Panc1 (cell line): ENCODE results near the gene VASN. TPM values are rescaled to one million over a fixed set of nuclear protein-coding genes. Genes with fewer than 3 reads are reported as not detected.

Experiments used
- ATAC-seq: fragments of 200-7000 bp; cut with Tn5 transposase; 2 replicates; pipeline ENCODE4 v1.9.1; 2020; ENCODE audit warnings: mild to moderate bottlenecking, moderate library complexity
- BruUV-seq: library from RNA; stranded (reverse); fragments of 400-500 nt; replicated peaks from 2 replicates; lab custom pipeline; 2021; lab: Mats Ljungman, UMichigan
- CTCF ChIA-PET: fragments of 300-600 bp; sonication (Branson Sonifier 250); formaldehyde crosslinking; loops from one replicate; lab custom pipeline; 2022; ENCODE audit warnings: antibody characterized with exemption; lab: Charles Lee
- POLR2A ChIA-PET: fragments of 300-600 bp; sonication (Branson Sonifier 250); formaldehyde crosslinking; loops from one replicate; lab custom pipeline; 2022; ENCODE audit warnings: antibody characterized with exemption; lab: Charles Lee
- DNase-seq: peaks from one replicate; pipeline ENCODE4 v3.0.0-alpha.2; 2010; ENCODE audit warnings: low read depth, low spot score
- H3K27ac ChIP-seq: 2 replicates; pipeline ENCODE4 v1.5.1; 2011; ENCODE audit warnings: mild to moderate bottlenecking, low read length, inconsistent platforms
- H3K27me3 ChIP-seq: fragments of 200-500 bp; sonication (Bioruptor generic); 2 replicates; pipeline ENCODE4 v1.6.0; 2014; ENCODE audit warnings: low read length, inconsistent platforms; ENCODE audit not compliant: control insufficient read depth, insufficient read depth
- H3K36me3 ChIP-seq: fragments of 200-500 bp; sonication (Bioruptor generic); 2 replicates; pipeline ENCODE4 v1.5.1; 2014; ENCODE audit warnings: inconsistent platforms, mild to moderate bottlenecking, low read length, moderate library complexity; ENCODE audit not compliant: control insufficient read depth, insufficient read depth
- H3K4me1 ChIP-seq: 2 replicates; pipeline ENCODE4 v1.5.1; 2011; ENCODE audit warnings: inconsistent platforms, mild to moderate bottlenecking, low read length, moderate library complexity; ENCODE audit not compliant: control insufficient read depth, insufficient read depth
- H3K4me3 ChIP-seq, 2 experiments: 2 replicates each; pipeline ENCODE4 v1.5.1; 2011 to 2012; ENCODE audit warnings: low read depth in 2 of 2, low read length in 2 of 2, mild to moderate bottlenecking in 2 of 2, inconsistent platforms in 1 of 2, moderate library complexity in 1 of 2
- H3K9me3 ChIP-seq: fragments of 200-500 bp; sonication (Bioruptor generic); 2 replicates; pipeline ENCODE4 v1.5.1; 2014; ENCODE audit warnings: low read depth, mild to moderate bottlenecking, inconsistent platforms, low read length, moderate library complexity; ENCODE audit not compliant: control insufficient read depth, insufficient read depth
- CTCF ChIP-seq: fragments of 450-650 bp; IDR thresholded peaks from 2 replicates; pipeline ENCODE4 v1.5.1; 2017; ENCODE audit warnings: mild to moderate bottlenecking
- POLR2AphosphoS5 ChIP-seq: IDR thresholded peaks from 2 replicates; pipeline ENCODE4 v1.6.1; 2012; ENCODE audit warnings: mild to moderate bottlenecking, low read depth, low read length, moderate library complexity
- SIN3A ChIP-seq: IDR thresholded peaks from 2 replicates; pipeline ENCODE4 v1.6.1; 2012; ENCODE audit warnings: low read depth, mild to moderate bottlenecking, low read length, moderate library complexity, borderline replicate concordance; ENCODE audit not compliant: insufficient read depth
- TCF7L2 ChIP-seq: IDR thresholded peaks from 2 replicates; pipeline ENCODE4 v1.6.1; 2011; ENCODE audit warnings: mild to moderate bottlenecking, low read depth, low read length, inconsistent platforms
- in situ Hi-C: cut with HindIII; loops from 2 replicates; pipeline ENCODE4 v1.10.0; 2016; ENCODE audit warnings: low sequenced_read_pairs, low pct_unique_long_range_greater_than_20kb
- intact Hi-C: fragments of 100-400 bp; cut with micrococcal nuclease; formaldehyde crosslinking; loops from one replicate; pipeline ENCODE4 v1.10.0; 2022; ENCODE audit not compliant: unreplicated experiment
- total RNA-seq: library from RNA; stranded (reverse); gene quantifications from one replicate; pipeline ENCODE4 v1.2.1, GENCODE V29; 2021; ENCODE audit not compliant: unreplicated experiment
- TF ChIP-seq, protein P1 (sequence below), 2 experiments: IDR thresholded peaks; 2 replicates each; pipeline ENCODE4 v1.6.1; 2011 to 2012; ENCODE audit warnings: low read depth in 2 of 2, control low read depth in 1 of 2, low read length in 1 of 2, mild to moderate bottlenecking in 1 of 2, moderate library complexity in 1 of 2; ENCODE audit not compliant: insufficient read depth in 1 of 2

Gene VASN
- total RNA-seq, 1 experiment from 2014 or later = 33.5 TPM

DNA sequence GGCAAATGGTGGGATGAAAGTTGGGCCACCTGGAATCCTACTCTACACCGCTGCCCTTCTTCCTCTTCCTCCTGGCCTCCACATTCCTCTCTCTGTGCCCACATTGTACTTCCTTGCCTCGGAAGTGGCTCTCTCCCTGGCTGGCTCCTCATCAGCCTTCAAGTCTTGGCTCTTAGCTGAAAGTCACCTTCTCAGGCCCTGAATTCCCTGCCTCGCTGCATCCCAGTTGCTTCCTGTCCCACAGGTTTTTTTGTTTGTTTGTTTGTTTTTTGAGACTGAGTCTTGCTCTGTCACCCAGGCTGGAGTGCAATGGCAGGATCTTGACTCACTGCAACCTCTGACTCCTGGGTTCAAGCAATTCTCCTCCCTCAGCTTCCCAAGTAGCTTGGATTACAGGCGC is 18.0 kb upstream of the VASN start:
- no peaks in the 10 kb centered on the region for H3K9me3 ChIP-seq
- ChIA-PET POLR2A (no interaction called here), CTCF (no interaction called here)
- H3K36me3 ChIP-seq = no peaks in the 10 kb centered on the region
- ATAC-seq = no peak
- no peak overlapping the region for H3K27ac ChIP-seq
- DNase-seq = no peak
- BruUV-seq = no TSS peak
- H3K4me1 ChIP-seq = peaks cover 13% of the 10 kb centered on the region; the same call in 1 of the 2 replicates
- intact Hi-C loops (no loop called here), in situ Hi-C loops (no loop called here)
- H3K4me3 ChIP-seq = no peak overlapping the region
- TF ChIP-seq, protein P1, sequence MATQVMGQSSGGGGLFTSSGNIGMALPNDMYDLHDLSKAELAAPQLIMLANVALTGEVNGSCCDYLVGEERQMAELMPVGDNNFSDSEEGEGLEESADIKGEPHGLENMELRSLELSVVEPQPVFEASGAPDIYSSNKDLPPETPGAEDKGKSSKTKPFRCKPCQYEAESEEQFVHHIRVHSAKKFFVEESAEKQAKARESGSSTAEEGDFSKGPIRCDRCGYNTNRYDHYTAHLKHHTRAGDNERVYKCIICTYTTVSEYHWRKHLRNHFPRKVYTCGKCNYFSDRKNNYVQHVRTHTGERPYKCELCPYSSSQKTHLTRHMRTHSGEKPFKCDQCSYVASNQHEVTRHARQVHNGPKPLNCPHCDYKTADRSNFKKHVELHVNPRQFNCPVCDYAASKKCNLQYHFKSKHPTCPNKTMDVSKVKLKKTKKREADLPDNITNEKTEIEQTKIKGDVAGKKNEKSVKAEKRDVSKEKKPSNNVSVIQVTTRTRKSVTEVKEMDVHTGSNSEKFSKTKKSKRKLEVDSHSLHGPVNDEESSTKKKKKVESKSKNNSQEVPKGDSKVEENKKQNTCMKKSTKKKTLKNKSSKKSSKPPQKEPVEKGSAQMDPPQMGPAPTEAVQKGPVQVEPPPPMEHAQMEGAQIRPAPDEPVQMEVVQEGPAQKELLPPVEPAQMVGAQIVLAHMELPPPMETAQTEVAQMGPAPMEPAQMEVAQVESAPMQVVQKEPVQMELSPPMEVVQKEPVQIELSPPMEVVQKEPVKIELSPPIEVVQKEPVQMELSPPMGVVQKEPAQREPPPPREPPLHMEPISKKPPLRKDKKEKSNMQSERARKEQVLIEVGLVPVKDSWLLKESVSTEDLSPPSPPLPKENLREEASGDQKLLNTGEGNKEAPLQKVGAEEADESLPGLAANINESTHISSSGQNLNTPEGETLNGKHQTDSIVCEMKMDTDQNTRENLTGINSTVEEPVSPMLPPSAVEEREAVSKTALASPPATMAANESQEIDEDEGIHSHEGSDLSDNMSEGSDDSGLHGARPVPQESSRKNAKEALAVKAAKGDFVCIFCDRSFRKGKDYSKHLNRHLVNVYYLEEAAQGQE (IDR thresholded peaks at IDR 0.05; ENCODE audit: insufficient read depth in 1 of 2, low read depth in 2 of 2, low read length in 1 of 2) = no peak
- TF ChIP-seq CTCF (no peak), SIN3A (no peak), POLR2AphosphoS5 (no peak), TCF7L2 (no peak)
- no peaks in the 10 kb centered on the region for H3K27me3 ChIP-seq

DNA sequence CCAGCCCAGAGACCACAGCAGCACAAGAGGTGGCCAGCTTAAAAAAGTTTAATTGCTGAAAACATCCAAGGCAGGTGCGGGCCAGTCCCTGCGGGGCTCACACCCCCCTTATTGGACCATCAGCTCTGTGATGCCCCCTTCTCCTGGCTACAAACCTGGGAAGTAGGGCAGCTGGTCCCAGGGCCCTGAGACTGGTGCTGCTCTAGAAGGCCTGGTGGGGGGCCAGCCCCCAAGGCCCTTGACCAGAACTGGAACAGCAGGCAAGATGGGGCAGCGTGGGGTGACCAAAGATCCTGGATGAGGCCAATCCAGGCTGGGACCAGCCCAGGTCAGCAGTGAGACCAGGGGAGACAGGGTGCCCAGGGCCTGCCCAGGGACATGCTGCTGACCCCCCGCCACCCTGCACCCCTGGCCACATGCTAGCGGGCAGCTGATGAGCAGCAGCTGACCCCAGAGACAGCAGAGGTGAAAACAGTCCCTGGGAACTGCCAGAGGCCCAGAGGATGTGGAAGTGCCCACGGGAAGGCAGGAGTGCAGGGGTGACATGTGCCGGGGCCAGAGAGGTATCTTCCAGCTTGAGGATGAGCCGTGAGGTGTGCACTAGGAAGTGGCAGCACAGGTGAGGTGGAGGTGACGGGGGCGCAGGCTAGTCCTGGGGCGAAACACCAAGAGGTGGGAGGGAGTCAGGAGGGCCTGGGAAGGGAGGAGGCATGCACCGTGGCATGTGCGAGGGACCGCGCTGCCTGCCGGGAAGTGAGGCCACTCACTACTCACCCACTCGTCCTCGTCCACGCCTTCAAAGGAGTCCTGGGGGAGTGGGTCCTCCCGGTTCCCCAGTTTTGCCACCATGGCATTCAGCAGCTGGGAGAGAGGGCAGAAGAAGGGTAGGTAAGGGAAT is 16.9 kb upstream of the VASN start:
- ChIA-PET POLR2A (interaction anchor here (0.6 to 0.7 kb wide), 2 partner anchors 32 to 211 kb away, joined by 4 to 7 read pairs; no protein-coding TSS in a partner anchor), CTCF (interaction anchor here (0.7 kb wide), 1 partner anchor 50 kb away, joined by 4 read pairs; no protein-coding TSS in a partner anchor)
- intact Hi-C loops (no loop called here), in situ Hi-C loops (no loop called here)
- Histone ChIP-seq H3K4me3 (no peak overlapping the region), H3K27me3 (no peaks in the 10 kb centered on the region), H3K9me3 (no peaks in the 10 kb centered on the region), H3K4me1 (peaks cover 8% of the 10 kb centered on the region; the same call in 1 of the 2 replicates), H3K27ac (no peak overlapping the region), H3K36me3 (no peaks in the 10 kb centered on the region)
- ATAC-seq = no peak
- BruUV-seq = no TSS peak
- TF ChIP-seq POLR2AphosphoS5 (no peak), TCF7L2 (no peak), SIN3A (no peak), CTCF (no peak)
- TF ChIP-seq, protein P1 (IDR thresholded peaks at IDR 0.05; ENCODE audit: insufficient read depth in 1 of 2, low read depth in 2 of 2, low read length in 1 of 2) = no peak
- DNase-seq = no peak
